ENCODE data around the gene PRR16. TPM values are rescaled to one million over a fixed set of nuclear protein-coding genes. Genes with fewer than 3 reads are reported as not detected.

The PRR16 gene
- total RNA-seq, 1 donor from 2014 or later: 2.1 TPM

DNA sequence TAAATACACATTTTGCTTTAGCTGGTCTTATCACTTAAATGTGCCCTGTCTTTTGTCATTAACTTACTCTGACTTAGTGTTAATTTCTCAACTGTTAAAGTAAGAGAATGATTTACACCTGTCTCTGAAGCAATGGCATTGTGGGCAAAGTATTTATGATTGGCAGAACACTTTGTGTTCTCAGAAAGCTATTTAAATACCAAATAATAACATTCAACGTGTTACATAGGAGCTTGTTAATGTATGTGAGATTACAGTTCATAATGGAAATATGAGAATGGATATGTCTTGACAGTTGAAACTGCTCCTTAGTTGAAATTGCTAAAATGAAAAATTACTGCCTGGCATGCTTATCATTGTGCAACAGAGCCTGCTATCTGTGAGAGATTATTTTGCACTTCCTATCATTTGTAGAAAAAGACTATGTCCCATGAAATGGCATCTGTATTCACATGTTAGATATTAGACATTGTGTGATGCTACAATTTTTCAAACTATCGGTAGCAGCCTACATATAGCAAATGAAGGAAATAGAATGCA, 46.1 kb downstream of the PRR16 start:
- TF ChIP-seq, protein P1, sequence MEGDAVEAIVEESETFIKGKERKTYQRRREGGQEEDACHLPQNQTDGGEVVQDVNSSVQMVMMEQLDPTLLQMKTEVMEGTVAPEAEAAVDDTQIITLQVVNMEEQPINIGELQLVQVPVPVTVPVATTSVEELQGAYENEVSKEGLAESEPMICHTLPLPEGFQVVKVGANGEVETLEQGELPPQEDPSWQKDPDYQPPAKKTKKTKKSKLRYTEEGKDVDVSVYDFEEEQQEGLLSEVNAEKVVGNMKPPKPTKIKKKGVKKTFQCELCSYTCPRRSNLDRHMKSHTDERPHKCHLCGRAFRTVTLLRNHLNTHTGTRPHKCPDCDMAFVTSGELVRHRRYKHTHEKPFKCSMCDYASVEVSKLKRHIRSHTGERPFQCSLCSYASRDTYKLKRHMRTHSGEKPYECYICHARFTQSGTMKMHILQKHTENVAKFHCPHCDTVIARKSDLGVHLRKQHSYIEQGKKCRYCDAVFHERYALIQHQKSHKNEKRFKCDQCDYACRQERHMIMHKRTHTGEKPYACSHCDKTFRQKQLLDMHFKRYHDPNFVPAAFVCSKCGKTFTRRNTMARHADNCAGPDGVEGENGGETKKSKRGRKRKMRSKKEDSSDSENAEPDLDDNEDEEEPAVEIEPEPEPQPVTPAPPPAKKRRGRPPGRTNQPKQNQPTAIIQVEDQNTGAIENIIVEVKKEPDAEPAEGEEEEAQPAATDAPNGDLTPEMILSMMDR (conservative IDR thresholded peaks at IDR 0.05): no peak

DNA sequence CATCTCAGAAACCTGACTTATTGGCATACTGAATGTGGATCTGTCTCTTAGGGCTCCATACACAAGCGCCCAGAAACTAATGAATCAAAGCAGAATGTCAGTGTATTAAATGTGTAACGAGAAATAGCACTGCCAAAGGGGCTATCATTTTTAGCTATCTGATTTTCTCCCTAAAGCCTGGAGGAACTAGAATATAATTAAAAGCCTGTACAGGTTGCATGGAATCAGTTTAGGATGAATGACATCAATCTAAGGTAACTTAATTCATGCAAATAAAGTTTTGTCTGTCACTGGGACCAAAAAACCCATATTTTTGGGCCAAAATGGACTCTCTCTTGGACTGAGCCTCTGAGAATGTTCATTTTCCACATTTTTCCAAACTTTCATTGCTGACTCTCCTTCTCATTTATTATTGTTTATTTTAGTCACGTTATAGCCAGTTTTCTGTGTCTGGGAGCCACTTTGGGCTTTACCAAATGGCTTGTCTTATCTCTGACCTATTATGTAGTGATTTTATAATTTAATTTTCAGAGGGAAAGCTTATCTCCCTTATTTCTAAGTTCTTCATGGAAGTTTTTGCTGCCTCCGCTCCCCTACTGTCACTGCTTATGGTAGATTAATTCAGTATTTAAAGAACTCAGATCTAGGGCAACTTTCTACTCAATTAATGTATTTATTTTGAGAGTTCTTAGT, 47.0 kb downstream of the PRR16 start:
- H3K36me3 Mint-ChIP-seq: no peaks in the 10 kb centered on the region
- H3K4me3 Mint-ChIP-seq: no peak overlapping the region
- DNase-seq (ENCODE audit: extremely low spot score, unreplicated experiment): no peak
- TF ChIP-seq, protein P1 (conservative IDR thresholded peaks at IDR 0.05): no peak
- no peak overlapping the region for H3K27ac Mint-ChIP-seq
- H3K27me3 Mint-ChIP-seq: no peaks in the 10 kb centered on the region
- no peaks in the 10 kb centered on the region for H3K9me3 Mint-ChIP-seq
- H3K4me1 Mint-ChIP-seq (ENCODE audit: unreplicated experiment): peaks cover 8% of the 10 kb centered on the region

More for the DNA sequence above, 46.1 kb downstream of the PRR16 start:
- H3K27me3 Mint-ChIP-seq: no peaks in the 10 kb centered on the region
- H3K9me3 Mint-ChIP-seq: no peaks in the 10 kb centered on the region
- H3K36me3 Mint-ChIP-seq: no peaks in the 10 kb centered on the region
- no peak overlapping the region for H3K27ac Mint-ChIP-seq
- DNase-seq (ENCODE audit: extremely low spot score, unreplicated experiment): no peak
- no peak overlapping the region for H3K4me3 Mint-ChIP-seq
- peaks cover 8% of the 10 kb centered on the region for H3K4me1 Mint-ChIP-seq (ENCODE audit: unreplicated experiment)

DNA sequence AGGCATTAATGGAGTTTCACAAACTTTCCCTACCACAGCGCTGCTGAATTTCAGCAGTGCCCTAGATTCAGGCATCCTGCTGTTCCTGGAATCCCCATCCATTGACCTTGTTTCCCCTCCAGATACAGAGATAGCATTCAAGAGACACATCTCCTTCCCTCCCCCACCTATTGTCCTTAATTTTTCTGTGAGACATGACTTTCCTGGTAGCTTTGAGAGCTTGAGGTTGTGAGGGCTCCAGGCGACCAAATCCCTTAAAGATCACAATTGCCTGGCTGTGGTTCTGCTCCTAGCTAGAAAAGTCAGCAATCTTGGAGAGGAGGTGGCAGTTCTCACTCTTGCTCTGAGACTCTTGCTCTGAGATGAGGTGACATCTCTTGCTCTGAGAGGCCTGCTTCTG, 48.0 kb downstream of the PRR16 start:
- Mint-ChIP-seq H3K36me3 (no peaks in the 10 kb centered on the region), H3K27me3 (no peaks in the 10 kb centered on the region), H3K4me1 (ENCODE audit: unreplicated experiment) (peaks cover 8% of the 10 kb centered on the region), H3K27ac (no peak overlapping the region), H3K9me3 (no peaks in the 10 kb centered on the region), H3K4me3 (no peak overlapping the region)
- TF ChIP-seq, protein P1 (conservative IDR thresholded peaks at IDR 0.05): no peak
- no peak for DNase-seq (ENCODE audit: extremely low spot score, unreplicated experiment)

DNA sequence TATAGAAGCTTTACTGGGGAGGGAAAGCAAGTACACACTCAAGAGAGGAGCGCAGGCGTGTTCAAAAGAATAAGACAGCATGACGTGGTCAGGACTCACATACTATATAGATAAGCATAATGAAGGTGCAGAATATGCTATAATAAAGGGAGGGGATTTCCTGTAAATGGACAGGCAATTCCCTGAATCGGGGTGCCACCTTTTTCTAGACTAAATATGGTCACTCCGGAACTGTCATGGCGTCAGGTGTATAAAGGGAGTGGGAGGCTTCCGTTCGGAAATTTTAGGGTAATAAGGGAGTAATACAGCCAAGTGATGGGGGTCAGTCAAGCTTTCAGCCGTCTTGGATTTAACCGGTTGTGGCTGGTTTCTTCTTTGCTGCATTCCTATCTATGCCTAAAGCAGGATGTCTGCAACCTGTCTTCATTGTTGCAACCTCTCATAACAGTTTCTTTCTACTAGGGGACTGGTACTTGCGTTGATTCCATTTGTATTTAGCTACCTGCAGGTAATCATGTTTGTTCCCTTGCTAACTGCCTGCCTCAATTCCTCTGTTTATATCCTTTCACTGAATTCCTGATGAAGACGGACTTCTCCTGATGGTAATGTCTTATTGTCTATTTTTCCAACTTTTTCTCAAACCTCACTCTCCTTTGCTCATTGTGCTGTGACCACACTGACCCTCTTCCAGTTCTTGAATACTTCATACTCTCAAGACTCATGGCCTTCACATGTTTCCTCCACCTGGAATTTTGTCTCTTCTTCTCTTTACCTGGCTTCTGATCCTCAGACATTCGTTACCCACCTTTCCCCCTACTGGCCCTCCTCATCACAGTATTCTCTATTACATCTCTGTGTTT, 48.9 kb downstream of the PRR16 start:
- Mint-ChIP-seq H3K27ac (no peak overlapping the region), H3K4me1 (ENCODE audit: unreplicated experiment) (peaks cover 17% of the 10 kb centered on the region), H3K27me3 (no peaks in the 10 kb centered on the region), H3K36me3 (no peaks in the 10 kb centered on the region), H3K9me3 (no peaks in the 10 kb centered on the region), H3K4me3 (no peak overlapping the region)
- DNase-seq (ENCODE audit: extremely low spot score, unreplicated experiment): no peak
- TF ChIP-seq, protein P1 (conservative IDR thresholded peaks at IDR 0.05): no peak

DNA sequence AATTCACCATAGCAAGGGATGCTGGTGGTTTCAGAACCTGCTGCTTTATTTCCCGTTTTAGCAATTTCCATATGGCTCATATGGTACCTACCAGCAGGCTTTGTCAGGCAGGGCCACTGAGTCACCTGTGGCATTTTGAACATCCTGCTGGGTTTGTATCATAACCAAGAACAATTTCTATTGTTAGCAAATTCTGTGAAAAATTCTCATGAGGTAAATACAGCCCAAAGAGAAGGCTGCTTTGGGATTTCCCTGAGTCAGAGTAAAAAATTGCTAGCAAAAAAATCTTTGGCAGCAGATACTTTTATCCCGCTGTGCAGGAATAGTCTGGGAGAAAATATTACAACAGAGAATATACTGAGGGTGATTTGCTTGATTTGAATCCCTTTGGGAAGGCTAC, 52.7 kb downstream of the PRR16 start:
- DNase-seq (ENCODE audit: extremely low spot score, unreplicated experiment): no peak
- Mint-ChIP-seq H3K27ac (no peak overlapping the region), H3K36me3 (no peaks in the 10 kb centered on the region), H3K4me1 (ENCODE audit: unreplicated experiment) (peaks cover 13% of the 10 kb centered on the region), H3K4me3 (no peak overlapping the region), H3K27me3 (no peaks in the 10 kb centered on the region), H3K9me3 (no peaks in the 10 kb centered on the region)
- TF ChIP-seq, protein P1 (conservative IDR thresholded peaks at IDR 0.05): no peak

All from type B pancreatic cell (in vitro differentiated cells).